ENCODE data around the gene PLXDC2. TPM values are rescaled to one million over a fixed set of nuclear protein-coding genes. Genes with fewer than 3 reads are reported as not detected.

Gene PLXDC2
- total and polyA plus RNA-seq, 10 of the 15 experiments (the other 5 are each of a cell fraction or from before 2014, with no cell fraction given): 0.05 to 1.8 (median 0.14) TPM; not detected in 2

- RAD21 ChIA-PET (ENCODE audit: unreplicated experiment): interaction anchor here (0.5 kb wide), 1 partner anchor 1408 kb away, joined by 3 read pairs; no protein-coding TSS in a partner anchor
- CTCF ChIA-PET: interaction anchor here (1.1 kb wide), 1 partner anchor 154 kb away, joined by 3 read pairs; no protein-coding TSS in a partner anchor
- no peaks in the 10 kb centered on the region for H3K79me2 ChIP-seq (ENCODE audit: control insufficient read depth, insufficient read depth, low read length)
- FAIRE-seq: no peak
- H2AFZ ChIP-seq (ENCODE audit: control insufficient read depth, low read depth, low read length): no peak overlapping the region
- H3K4me2 ChIP-seq (ENCODE audit: control insufficient read depth, insufficient read depth): no peak overlapping the region
- H4K20me1 ChIP-seq (ENCODE audit: control insufficient read depth, insufficient read depth): no peaks in the 10 kb centered on the region
- no peak overlapping the region for H3K27ac ChIP-seq (ENCODE audit: control insufficient read depth, insufficient read depth)
- no peak overlapping the region for H3K9ac ChIP-seq (ENCODE audit: control insufficient read depth, insufficient read depth, low read length)
- no peaks in the 10 kb centered on the region for H3K27me3 ChIP-seq (replicated peaks in 1 of 2; ENCODE audit: control insufficient read depth in 2 of 2, insufficient read depth in 2 of 2, low read length in 1 of 2)
- in situ Hi-C loops (cut with MboI) (no loop called here), intact Hi-C loops (cut with micrococcal nuclease; ENCODE audit: unreplicated experiment) (no loop called here)
- SMC1A ChIA-PET (ENCODE audit: uncharacterized antibody, unreplicated experiment): interaction anchor here (0.9 to 6.9 kb wide), 11 partner anchors 8 to 154 kb away, joined by 3 to 44 read pairs (median 4); no protein-coding TSS in a partner anchor
- no TSS peak for BruUV-seq (replicated peaks)
- POLR2A ChIA-PET: no interaction called here
- no peaks in the 10 kb centered on the region for H3K36me3 ChIP-seq (ENCODE audit: control insufficient read depth in 2 of 2, insufficient read depth in 2 of 2, low read length in 1 of 2)
- 0% methylated on average over 1 of the region's 1 CpG for WGBS (ENCODE audit: insufficient coverage, insufficient replicate concordance, low lambda C conversion rate, missing lambda C conversion rate)
- H3K4me3 ChIP-seq: no peak overlapping the region
- no peak for DNase-seq (ENCODE audit: low read depth, low spot score)
- H3K4me1 ChIP-seq (ENCODE audit: control insufficient read depth, insufficient read depth, low read length): no peaks in the 10 kb centered on the region
- ATAC-seq: peak; percentile 34
- H3K9me3 ChIP-seq (replicated peaks; ENCODE audit: control insufficient read depth, insufficient read depth, low read length): no peaks in the 10 kb centered on the region
- TF ChIP-seq ZBTB33 (IDR thresholded peaks at IDR 0.05) (no peak), E2F4 (IDR thresholded peaks at IDR 0.05; ENCODE audit: low read depth, low read length) (no peak)
Observed at GRCh38 chr10:19974138-19974537, 157.9 kb downstream of the PLXDC2 start.

- Histone ChIP-seq H3K79me2 (ENCODE audit: control insufficient read depth, insufficient read depth, low read length) (no peaks in the 10 kb centered on the region), H4K20me1 (ENCODE audit: control insufficient read depth, insufficient read depth) (no peaks in the 10 kb centered on the region), H3K9ac (ENCODE audit: control insufficient read depth, insufficient read depth, low read length) (no peak overlapping the region), H3K4me1 (ENCODE audit: control insufficient read depth, insufficient read depth, low read length) (no peaks in the 10 kb centered on the region), H3K4me2 (ENCODE audit: control insufficient read depth, insufficient read depth) (no peak overlapping the region), H3K36me3 (ENCODE audit: control insufficient read depth in 2 of 2, insufficient read depth in 2 of 2, low read length in 1 of 2) (no peaks in the 10 kb centered on the region), H3K4me3 (no peak overlapping the region), H2AFZ (ENCODE audit: control insufficient read depth, low read depth, low read length) (no peak overlapping the region), H3K27ac (ENCODE audit: control insufficient read depth, insufficient read depth) (no peak overlapping the region), H3K9me3 (replicated peaks; ENCODE audit: control insufficient read depth, insufficient read depth, low read length) (no peaks in the 10 kb centered on the region), H3K27me3 (replicated peaks in 1 of 2; ENCODE audit: control insufficient read depth in 2 of 2, insufficient read depth in 2 of 2, low read length in 1 of 2) (no peaks in the 10 kb centered on the region)
- ChIA-PET RAD21 (ENCODE audit: unreplicated experiment) (interaction anchor here (0.5 kb wide), 1 partner anchor 1408 kb away, joined by 3 read pairs; no protein-coding TSS in a partner anchor), CTCF (interaction anchor here (1.1 kb wide), 1 partner anchor 154 kb away, joined by 3 read pairs; no protein-coding TSS in a partner anchor), SMC1A (ENCODE audit: uncharacterized antibody, unreplicated experiment) (interaction anchor here (0.8 to 6.9 kb wide), 12 partner anchors 8 to 155 kb away, joined by 3 to 44 read pairs (median 4); no protein-coding TSS in a partner anchor), POLR2A (no interaction called here)
- BruUV-seq (replicated peaks): no TSS peak
- 4% methylated on average over 2 of the region's 2 CpGs for WGBS (ENCODE audit: insufficient coverage, insufficient replicate concordance, low lambda C conversion rate, missing lambda C conversion rate)
- ATAC-seq (no peak), DNase-seq (ENCODE audit: low read depth, low spot score) (no peak), FAIRE-seq (no peak)
- intact Hi-C loops (cut with micrococcal nuclease; ENCODE audit: unreplicated experiment) (no loop called here), in situ Hi-C loops (cut with MboI) (no loop called here)
- no peak for TF ChIP-seq TCF3 (IDR thresholded peaks at IDR 0.05; ENCODE audit: borderline replicate concordance, insufficient read depth, low read depth, low read length)
- no peak for TF ChIP-seq KAT2A (conservative IDR thresholded peaks at IDR 0.05; ENCODE audit: control insufficient read depth, low read depth, low read length)
- no peak for TF ChIP-seq ZNF384 (IDR thresholded peaks at IDR 0.05; ENCODE audit: borderline replicate concordance, low read depth, low read length)
- TF ChIP-seq ZNF207 (IDR thresholded peaks at IDR 0.05; ENCODE audit: borderline replicate concordance): no peak
- no peak for TF ChIP-seq POLR2AphosphoS5 (IDR thresholded peaks at IDR 0.05; ENCODE audit: low read length)
- TF ChIP-seq ZNF217 (IDR thresholded peaks at IDR 0.05): no peak
- no peak for TF ChIP-seq IRF3 (IDR thresholded peaks at IDR 0.05)
- no peak for TF ChIP-seq SMAD5 (IDR thresholded peaks at IDR 0.05; ENCODE audit: low read depth)
- no peak for TF ChIP-seq SKIL (IDR thresholded peaks at IDR 0.05; ENCODE audit: low read depth, poor library complexity, severe bottlenecking)
Observed at GRCh38 chr10:19974554-19974953, 158.3 kb downstream of the PLXDC2 start.
